Measurements from ENCODE around the gene KCNMA1.

KCNMA1 gene

GRCh38 chr10:77041636-77042258 lies 595.9 kb downstream of the KCNMA1 start:
- DNase-seq (ENCODE audit: low read depth) = no peak

GRCh38 chr10:77038407-77038806 lies 599.2 kb downstream of the KCNMA1 start:
- DNase-seq (ENCODE audit: low read depth) = no peak

- no peak for DNase-seq (ENCODE audit: low read depth)
Observed at GRCh38 chr10:77037735-77038403, 599.7 kb downstream of the KCNMA1 start.

- DNase-seq (ENCODE audit: low read depth) = peak; percentile 28
Observed at GRCh38 chr10:77036993-77037734, 600.4 kb downstream of the KCNMA1 start.

GRCh38 chr10:77036276-77036675 lies 601.3 kb downstream of the KCNMA1 start:
- DNase-seq (ENCODE audit: low read depth) = no peak

GRCh38 chr10:77034795-77035194 lies 602.8 kb downstream of the KCNMA1 start:
- no peak for DNase-seq (ENCODE audit: low read depth)

GRCh38 chr10:77034240-77034639 lies 603.4 kb downstream of the KCNMA1 start:
- DNase-seq (ENCODE audit: low read depth) = no peak

GRCh38 chr10:77032188-77032570 lies 605.4 kb downstream of the KCNMA1 start:
- no peak for DNase-seq (ENCODE audit: low read depth)

GRCh38 chr10:77031531-77032187 lies 605.9 kb downstream of the KCNMA1 start:
- no peak for DNase-seq (ENCODE audit: low read depth)

GRCh38 chr10:77030974-77031373 lies 606.6 kb downstream of the KCNMA1 start:
- DNase-seq (ENCODE audit: low read depth) = no peak

- no peak for DNase-seq (ENCODE audit: low read depth)
Observed at GRCh38 chr10:77029777-77030717, 607.6 kb downstream of the KCNMA1 start.

GRCh38 chr10:77028042-77028441 lies 609.6 kb downstream of the KCNMA1 start:
- DNase-seq (ENCODE audit: low read depth) = no peak

GRCh38 chr10:77027576-77027975 lies 610.0 kb downstream of the KCNMA1 start:
- DNase-seq (ENCODE audit: low read depth) = no peak

- no peak for DNase-seq (ENCODE audit: low read depth)
Observed at GRCh38 chr10:77027141-77027540, 610.5 kb downstream of the KCNMA1 start.

- no peak for DNase-seq (ENCODE audit: low read depth)
Observed at GRCh38 chr10:77026148-77026547, 611.5 kb downstream of the KCNMA1 start.

GRCh38 chr10:77024461-77024860 lies 613.1 kb downstream of the KCNMA1 start:
- peak; percentile 28 for DNase-seq (ENCODE audit: low read depth)

GRCh38 chr10:77023396-77023795 lies 614.2 kb downstream of the KCNMA1 start:
- no peak for DNase-seq (ENCODE audit: low read depth)

GRCh38 chr10:77022671-77023070 lies 614.9 kb downstream of the KCNMA1 start:
- DNase-seq (ENCODE audit: low read depth) = no peak

GRCh38 chr10:77021966-77022490 lies 615.6 kb downstream of the KCNMA1 start:
- DNase-seq (ENCODE audit: low read depth) = no peak

GRCh38 chr10:77020426-77021040 lies 617.1 kb downstream of the KCNMA1 start:
- no peak for DNase-seq (ENCODE audit: low read depth)

- DNase-seq (ENCODE audit: low read depth) = no peak
Observed at GRCh38 chr10:77016855-77017254, 620.8 kb downstream of the KCNMA1 start.
